Hepatic stellate cell (primary cell): ENCODE data around the gene ANP32B.
"Not testable (repeated sequence)": the region's sequence is repeated elsewhere in the genome, so short reads cannot be mapped to it uniquely, and the experiment has no call there.

Source experiments
- DNase-seq: peaks from one replicate; pipeline ENCODE4 v3.0.0; 2011; ENCODE audit warnings: low spot score

Gene ANP32B

DNA sequence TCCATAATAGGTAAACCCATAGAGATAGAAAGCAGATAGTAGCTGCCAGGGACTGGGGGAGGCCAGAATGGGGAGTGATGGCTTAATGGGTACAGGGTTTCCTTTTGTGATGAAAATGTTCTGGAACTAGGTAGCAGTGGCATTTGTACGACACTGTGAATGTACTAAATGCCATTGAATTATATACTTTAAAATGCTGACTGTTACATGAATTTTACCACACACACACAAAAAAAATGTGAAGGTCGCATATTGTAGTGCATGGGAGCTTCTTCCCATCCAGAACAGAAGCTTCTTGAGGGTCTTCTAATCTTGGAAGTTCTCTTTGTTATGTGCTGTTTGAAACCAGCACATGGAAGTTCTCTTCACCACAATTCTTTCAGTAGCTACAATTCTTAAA, 19.9 kb upstream of the ANP32B start:
- no peak for DNase-seq

DNA sequence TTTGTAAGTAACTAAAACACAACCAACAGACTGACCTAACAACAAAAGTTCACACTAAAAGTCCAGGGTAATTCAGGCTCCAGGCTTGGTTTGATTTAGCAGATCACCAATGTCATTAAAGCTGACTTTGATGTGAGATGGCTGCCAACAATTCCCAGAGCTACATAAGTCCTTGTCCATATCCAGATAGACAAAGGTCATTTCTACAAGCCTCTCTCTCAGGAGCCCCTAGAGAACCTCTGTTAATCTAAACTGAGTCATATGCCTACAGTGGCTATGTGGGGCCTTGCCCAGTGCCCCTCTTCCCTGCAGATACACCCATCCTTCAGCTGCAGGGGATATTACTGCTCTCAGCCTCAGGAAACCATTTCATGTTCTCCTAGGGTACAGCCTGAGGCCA, 18.2 kb upstream of the ANP32B start:
- no peak for DNase-seq

- DNase-seq, result no peak
Measured at GRCh38 chr9:97966493-97966892, 16.6 kb upstream of the ANP32B start.

GRCh38 chr9:97969014-97969413, 14.1 kb upstream of the ANP32B start:
- no peak for DNase-seq

- no peak for DNase-seq
Measured at GRCh38 chr9:97970165-97970564, 13.0 kb upstream of the ANP32B start.

DNA sequence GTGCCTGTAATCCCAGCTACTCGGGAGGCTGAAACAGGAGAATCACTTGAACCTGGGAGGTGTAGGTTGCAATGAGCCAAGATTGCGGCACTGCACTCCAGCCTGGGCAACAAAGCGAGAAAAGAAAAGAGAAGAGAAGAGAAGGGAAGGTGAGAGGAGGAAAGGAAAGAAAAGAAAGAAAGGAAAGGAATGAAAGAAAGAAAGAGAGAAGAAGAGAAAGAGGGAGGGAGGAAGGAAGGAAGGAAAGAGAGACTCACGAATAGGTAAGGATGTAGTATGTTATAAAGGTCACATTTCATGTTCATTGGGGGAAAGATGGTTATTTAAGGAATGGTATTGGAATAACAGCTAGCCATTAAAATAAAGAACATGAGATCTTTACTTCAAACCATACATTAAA, 10.4 kb upstream of the ANP32B start:
- no peak for DNase-seq

DNA sequence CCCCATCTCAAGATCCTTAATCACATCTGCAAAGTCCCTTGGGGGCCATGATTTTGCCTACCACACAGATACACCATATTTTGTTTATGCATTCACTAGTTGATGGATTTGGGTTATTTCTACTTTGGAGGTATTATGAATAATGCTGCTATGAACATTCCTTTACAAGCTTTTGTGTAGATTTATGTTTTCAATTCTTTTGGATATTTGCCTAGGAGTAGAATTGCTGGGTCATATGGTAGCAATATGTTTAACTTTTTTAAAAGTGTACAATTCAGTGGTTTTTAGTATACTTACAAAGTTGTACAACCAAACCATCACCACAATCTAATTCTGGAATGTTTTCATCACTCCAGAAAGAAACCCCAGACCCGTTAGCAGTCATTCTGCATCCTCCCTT, 7.8 kb upstream of the ANP32B start:
- DNase-seq, result no peak

DNA sequence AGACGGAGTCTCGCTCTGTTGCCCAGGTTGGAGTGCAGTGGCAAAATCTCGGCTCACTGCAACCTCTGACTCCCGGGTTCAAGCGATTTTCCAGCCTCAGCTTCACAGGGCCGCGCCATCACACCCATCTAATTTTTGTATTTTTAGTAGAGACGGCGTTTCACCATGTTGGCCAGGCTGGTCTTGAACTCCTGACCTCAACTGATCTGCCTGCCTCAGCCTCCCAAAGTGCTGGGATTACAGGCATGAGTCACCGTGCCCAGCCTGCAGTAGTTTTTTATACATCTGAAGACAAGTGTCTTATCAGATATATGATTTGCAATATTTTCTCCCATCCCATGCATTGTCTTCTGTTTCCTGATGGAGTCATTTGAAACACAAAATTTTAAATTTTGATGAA, 6.5 kb upstream of the ANP32B start:
- DNase-seq, result not testable (repeated sequence)

DNA sequence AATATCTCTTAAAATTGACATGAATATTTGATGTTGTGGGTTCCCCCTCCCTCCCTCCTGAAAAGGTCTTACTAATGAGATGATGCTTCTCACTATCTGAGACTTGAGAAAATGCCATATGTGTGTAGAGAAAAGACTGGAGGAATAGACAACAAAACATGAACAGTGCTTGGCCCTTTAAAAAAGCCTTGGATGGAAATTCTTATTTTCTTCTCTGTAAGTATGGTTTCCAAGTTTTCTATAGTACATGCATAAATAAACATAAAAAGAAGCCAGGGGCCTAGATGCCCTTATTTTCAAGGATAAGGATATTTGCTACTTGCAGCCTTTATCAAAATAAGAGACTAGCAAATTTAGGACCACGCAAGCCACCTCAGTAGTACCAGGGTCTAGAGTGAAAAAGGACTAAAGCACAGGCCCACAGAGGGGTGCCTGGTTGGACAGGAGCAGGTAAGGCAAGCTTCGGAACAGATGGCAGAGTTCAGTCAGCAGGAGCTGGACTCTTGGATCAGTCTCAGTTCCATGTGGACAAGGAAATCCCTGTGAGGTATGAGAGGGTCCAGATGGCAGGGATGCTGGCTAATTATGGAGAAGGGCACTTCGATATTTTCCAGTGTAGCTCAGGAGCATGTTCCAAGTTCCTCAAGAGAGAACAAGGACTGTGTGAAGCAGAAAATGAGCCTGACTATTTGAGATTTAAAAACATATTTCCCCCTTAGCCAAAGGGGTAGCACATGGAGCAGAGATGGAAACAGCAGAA, 4.6 kb upstream of the ANP32B start:
- DNase-seq, result no peak

DNA sequence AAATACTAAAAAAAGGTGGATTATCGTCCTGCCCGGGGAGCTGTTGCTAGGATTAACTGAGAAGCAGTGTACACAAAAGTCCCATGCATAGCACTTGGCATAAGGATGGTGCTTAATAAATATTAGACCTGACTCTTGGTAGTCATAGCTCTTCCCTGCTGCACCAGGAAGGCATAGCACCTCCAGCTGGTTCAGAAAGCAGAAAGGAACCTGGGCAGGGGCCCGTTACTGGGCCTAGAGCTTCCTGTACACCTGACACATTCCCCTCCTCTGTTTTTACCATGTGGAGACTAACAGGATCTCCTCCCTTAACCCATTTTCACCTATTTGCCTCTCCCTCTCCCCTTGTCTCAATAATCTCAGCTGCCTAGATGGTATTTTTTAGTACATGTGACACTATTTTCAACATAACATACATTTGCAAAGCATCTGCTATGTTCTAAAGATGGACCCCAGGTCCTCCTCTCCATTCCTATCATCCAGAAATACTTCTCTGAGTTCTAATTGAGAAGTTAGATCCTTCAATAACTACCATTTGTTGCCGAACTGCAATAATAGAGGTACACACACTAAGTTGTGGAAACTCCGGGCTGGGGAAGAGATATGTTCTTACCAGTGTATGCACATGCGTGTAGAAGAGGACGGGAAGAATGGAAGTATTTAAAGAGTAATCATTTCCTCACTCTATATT, 3.2 kb upstream of the ANP32B start:
- DNase-seq, result no peak

DNA sequence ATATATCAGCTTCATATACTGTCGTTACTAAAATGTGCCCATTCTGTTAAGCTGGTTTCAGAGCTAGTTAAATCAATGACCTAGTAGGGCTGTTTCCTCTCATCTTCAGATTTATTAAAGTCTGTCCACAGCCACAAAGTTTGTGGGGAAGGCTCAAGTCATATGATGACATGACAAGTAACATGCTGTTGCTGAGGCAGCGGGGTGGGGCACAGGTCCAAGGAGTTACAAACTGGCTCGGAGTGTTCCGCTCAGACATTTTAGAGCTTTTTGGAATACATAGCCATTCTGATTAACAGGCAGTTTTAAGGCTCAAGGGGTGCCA, 2.7 kb upstream of the ANP32B start:
- DNase-seq, result no peak

DNA sequence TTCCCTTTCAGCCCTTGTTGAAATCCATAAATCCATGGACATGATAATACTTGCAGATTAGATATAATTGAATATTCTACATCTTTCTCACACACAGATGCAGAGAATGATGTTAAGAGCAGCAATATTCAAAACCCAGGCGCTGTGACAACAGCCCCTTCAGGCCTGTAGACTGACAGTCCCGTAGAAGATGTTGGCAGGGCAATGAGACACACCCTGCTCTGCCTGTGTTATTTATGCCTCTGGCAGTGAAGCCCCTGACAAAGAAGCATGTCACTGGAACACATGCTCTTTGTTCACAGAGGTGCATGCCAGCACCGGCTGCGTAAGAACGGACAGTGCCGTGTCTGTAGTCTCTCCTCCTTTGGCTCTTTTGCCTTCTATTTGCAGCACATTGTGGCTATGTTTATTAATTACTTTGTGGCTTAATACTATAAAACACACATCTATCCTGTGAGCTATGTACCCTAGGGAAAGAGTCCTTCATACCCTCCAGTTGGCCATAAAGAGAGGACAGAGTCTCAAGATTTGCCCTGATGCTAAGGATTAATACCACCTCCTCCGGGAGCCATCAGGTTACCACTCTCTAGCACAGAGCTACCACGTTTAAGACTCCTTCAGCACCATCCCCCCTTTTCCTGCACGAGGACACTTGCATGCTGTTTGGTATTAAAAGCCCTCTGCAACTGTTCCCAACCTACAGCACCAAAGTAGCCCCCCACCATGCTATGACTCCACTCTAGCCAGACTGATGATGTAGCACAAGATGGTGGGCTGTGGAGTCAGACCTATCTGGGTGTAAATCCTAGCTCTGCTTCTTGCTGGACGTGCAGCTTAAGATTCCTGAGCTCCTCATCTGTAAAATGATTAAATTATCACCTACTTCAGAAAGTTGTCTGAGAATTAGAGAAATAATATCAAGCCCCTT, 2.0 kb upstream of the ANP32B start:
- no peak for DNase-seq

GRCh38 chr9:97981846-97982682, 1.1 kb upstream of the ANP32B start:
- DNase-seq, result no peak

DNA sequence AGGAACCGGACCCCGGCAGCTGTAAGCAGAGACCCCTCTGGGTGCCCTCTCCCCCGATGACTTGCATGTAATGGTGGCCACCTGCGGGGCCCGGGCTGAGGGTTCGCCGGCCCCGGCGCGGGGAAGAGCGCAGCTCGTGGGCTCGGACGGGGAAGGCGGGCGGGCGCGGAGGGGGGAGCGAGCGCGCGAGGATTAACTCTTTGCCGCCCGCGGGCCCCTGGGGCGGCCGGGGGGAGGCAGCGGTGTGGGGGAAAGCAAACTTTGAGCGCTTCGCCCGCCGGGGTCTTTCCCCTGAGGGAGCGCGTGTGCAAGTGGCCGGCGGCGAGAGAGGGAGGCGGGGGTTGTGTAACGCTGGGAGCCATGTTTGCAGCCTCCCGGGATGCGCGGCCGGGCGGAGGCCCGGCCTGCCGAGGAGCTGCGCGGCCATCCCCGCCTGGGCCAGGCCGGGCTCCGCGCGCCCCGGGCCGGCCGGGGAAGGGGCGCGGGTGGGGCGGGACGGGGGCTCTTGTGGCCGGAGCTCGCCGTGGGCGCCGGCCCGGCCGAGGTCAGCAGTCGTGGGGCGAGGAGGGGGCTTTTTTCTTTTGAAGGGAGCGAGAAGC, 547 bp downstream of the ANP32B start:
- DNase-seq, result peak; percentile 58

DNA sequence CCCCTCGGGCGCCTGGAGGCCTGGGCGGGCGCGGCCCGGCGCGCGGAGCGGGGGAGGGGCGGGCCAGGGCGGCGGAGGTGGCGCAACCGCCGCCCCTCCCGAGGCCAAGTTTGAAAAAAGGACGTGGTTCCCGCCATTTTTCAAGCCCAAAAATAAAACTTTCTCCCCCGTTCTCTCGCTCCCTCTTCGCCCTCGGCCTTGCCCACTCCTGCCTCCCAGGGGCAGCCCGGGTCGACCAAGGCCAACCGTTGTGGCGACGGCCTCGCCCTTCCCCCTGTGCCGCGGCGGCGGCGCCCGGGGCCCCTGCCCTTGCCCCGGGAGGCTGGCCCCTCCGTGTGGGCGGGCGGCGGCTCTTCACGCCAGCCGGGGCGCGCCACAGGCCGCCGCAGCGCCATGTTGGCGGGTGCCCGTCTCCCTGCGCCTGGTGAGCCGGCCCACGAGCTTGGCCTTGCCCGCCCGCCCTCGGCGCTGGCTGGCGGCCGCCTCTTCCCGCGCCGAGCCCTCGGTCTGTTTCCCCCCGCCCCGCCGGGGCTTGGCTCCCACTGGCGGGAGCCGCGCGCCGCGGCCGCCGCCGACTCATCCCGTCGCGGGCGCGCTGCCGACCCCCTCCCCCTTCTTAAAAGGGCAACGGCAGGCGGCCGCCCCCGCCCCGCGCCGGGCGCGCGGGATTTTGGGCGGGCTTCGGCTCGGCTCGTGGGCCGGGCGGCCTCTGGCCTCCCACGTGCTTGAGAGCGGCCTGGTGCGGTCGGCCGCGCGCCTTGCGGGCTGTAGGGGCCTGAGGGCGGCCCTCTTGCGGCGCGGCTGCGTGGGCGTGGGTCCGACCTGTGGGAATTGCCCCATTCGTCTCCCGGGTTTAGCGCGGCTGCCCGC, 1.3 kb downstream of the ANP32B start:
- DNase-seq, result peak; percentile 86

- DNase-seq, result no peak
Measured at GRCh38 chr9:97985058-97985861, 2.1 kb downstream of the ANP32B start.

- no peak for DNase-seq
Measured at GRCh38 chr9:97987487-97987886, 4.3 kb downstream of the ANP32B start.

- peak; percentile 89 for DNase-seq
Measured at GRCh38 chr9:97990259-97990658, 7.1 kb downstream of the ANP32B start.

DNA sequence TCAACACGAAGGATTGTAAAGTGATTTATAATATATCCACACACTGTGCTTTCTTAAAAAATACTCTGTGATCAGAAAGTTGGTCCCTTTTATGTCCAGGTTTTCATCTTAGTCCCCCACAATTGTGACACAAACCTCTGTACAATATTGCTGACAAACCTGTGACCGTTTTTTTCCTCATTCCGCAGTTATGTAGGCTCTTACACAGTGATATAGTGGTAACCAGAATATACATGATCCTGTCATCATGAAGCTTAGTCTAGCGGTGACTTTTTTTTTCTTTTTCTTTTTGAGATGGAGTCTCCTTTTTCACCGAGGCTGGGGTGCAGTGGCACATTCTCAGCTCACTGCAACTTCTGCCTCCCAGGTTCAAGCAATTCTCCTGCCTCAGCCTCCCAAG, 8.7 kb downstream of the ANP32B start:
- no peak for DNase-seq

DNA sequence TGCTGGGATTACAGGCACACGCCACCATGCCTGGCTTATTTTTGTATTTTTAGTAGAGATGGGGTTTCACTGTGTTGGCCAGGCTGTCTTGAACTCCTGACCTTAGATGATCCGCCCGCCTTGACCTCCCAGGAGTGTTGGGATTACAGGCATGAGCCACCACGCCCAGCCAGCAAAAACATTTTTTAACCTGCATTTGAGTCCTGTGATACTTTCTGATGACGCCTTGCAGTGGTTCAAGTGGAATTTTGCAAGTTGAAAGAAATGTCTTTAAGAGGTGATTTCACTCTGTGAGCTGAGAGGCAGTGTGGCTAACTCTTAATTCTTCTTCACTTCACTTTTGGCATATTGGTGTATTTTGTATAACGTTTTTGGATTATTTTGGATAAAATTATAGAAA, 9.1 kb downstream of the ANP32B start:
- DNase-seq, result no peak
